ENCODE data around the gene NRXN3.

The NRXN3 gene

DNA sequence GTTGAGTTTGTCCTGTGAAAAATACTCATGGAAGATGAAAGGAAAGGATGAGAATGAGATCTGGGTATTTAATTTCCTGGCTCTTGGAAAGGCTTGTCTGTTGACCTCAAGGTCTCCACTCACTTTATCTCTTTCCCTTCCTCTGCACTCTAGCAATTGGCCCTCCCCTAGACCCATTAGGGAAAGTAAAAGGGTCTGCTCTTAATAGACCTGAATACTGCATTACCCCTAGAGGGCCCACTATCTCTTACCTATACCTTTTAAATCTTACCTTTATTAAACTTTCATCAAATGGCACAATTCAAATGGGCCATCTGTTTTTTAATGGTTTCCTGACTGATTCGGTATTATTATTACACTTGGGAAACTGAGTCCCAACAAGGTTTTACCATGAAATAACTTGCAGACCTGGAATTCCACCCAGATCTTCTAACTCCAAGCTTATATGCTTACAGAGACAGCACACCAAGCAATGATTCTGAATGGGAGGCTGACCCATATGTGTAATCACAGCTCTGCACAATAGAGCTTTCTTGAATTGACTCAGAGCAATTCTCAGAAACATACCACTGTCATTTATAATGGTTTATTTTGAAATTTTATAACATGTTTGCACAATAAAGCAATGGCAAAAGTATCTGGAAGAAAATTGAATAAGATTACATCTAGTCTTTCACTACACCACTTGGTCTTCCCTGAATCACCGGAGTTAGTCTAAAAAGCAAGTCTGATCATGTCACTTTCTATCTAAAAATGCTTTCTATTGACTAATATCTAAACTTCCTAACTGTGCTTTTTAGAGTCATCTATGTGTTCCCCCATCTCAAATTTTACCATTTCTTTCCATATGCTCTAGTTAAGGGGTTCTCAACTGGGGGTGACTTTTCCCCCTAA is 618.5 kb downstream of the NRXN3 start:
- Histone ChIP-seq H3K4me1 (ENCODE audit: control insufficient read depth, insufficient read depth, low read length) (no peaks in the 10 kb centered on the region), H3K36me3 (ENCODE audit: control insufficient read depth, insufficient read depth, low read length) (no peaks in the 10 kb centered on the region), H3K4me3 (ENCODE audit: insufficient read depth, low read depth, low read length) (no peak overlapping the region), H3K9me3 (ENCODE audit: control insufficient read depth, low read length) (no peaks in the 10 kb centered on the region), H3K27ac (ENCODE audit: insufficient read depth, low read depth, low read length, poor library complexity, severe bottlenecking) (no peak overlapping the region), H3K27me3 (ENCODE audit: control insufficient read depth, insufficient read depth, low read length, poor library complexity, severe bottlenecking) (no peaks in the 10 kb centered on the region)
- WGBS, 2 experiments: 97 to 100% methylated on average over 2 of the region's 2 CpGs

DNA sequence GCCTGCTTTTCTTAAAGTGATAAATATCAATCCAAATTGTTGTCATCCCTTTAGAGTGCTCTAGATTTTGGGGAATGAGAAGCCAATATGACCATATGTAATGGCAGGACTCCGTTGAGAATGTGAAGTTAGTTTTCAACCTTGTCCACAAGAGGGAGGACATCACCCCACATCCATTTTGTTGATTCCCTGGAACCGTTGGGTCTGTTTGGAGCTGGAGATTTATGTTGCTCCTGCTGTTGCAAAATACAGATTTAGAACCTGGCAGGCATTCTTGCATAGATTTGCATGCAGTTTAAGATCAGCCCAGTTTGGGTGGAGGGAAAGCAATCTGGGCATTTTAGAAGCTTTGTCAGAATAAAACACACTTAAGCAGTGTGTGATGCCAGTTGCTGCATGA is 620.1 kb downstream of the NRXN3 start:
- Histone ChIP-seq H3K36me3 (ENCODE audit: control insufficient read depth, insufficient read depth, low read length) (no peaks in the 10 kb centered on the region), H3K4me1 (ENCODE audit: control insufficient read depth, insufficient read depth, low read length) (no peaks in the 10 kb centered on the region), H3K27ac (ENCODE audit: insufficient read depth, low read depth, low read length, poor library complexity, severe bottlenecking) (no peak overlapping the region), H3K27me3 (ENCODE audit: control insufficient read depth, insufficient read depth, low read length, poor library complexity, severe bottlenecking) (no peaks in the 10 kb centered on the region), H3K4me3 (ENCODE audit: insufficient read depth, low read depth, low read length) (no peak overlapping the region), H3K9me3 (ENCODE audit: control insufficient read depth, low read length) (no peaks in the 10 kb centered on the region)
- 30 to 43% methylated on average over 2 of the region's 2 CpGs for WGBS, 2 experiments

DNA sequence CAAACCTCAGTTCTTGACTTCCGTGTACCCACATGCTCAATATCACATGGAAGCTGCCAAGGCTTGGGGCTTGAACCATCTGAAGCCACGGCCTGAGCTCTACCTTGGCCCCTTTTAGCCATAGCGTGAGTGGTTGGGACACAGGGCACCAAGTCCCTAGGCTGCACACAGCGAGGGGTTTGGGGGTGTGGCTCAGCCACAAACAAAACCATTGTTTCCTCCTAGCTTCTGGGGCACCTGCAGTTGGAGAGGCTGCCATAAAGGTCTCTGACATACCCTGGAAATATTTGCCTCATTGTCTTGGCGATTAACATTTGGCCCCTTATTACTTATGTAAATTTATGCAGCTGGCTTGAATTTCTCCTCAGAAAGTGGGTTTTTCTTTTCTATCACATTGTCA is 628.6 kb downstream of the NRXN3 start:
- Histone ChIP-seq H3K4me1 (ENCODE audit: control insufficient read depth, insufficient read depth, low read length) (no peaks in the 10 kb centered on the region), H3K9me3 (ENCODE audit: control insufficient read depth, low read length) (no peaks in the 10 kb centered on the region), H3K4me3 (ENCODE audit: insufficient read depth, low read depth, low read length) (no peak overlapping the region), H3K36me3 (ENCODE audit: control insufficient read depth, insufficient read depth, low read length) (no peaks in the 10 kb centered on the region), H3K27ac (ENCODE audit: insufficient read depth, low read depth, low read length, poor library complexity, severe bottlenecking) (no peak overlapping the region), H3K27me3 (ENCODE audit: control insufficient read depth, insufficient read depth, low read length, poor library complexity, severe bottlenecking) (no peaks in the 10 kb centered on the region)
- 76 to 94% methylated on average over 4 to 5 of the region's 5 CpGs for WGBS, 2 experiments

DNA sequence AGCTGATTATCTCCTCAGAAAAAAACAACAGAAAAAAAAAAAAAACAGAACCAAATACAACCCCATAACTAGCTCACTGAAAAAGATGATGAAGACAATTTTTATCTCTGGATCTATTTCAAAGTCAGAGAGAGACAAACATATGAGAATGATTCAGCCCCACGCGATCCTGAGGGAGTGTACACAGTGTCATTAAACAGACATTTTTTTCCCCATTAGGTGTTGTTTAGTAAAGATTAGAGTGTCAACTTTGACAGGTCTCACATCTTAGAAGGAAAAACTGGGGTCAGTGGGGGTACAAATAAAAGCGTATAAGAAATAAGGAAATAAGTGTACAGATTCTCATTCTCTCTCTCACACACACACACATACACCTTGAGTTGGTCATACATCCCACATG is 635.4 kb downstream of the NRXN3 start:
- H3K27me3 ChIP-seq (ENCODE audit: control insufficient read depth, insufficient read depth, low read length, poor library complexity, severe bottlenecking): no peaks in the 10 kb centered on the region
- no peaks in the 10 kb centered on the region for H3K9me3 ChIP-seq (ENCODE audit: control insufficient read depth, low read length)
- H3K4me3 ChIP-seq (ENCODE audit: insufficient read depth, low read depth, low read length): no peak overlapping the region
- H3K27ac ChIP-seq (ENCODE audit: insufficient read depth, low read depth, low read length, poor library complexity, severe bottlenecking): no peak overlapping the region
- no peaks in the 10 kb centered on the region for H3K36me3 ChIP-seq (ENCODE audit: control insufficient read depth, insufficient read depth, low read length)
- no peaks in the 10 kb centered on the region for H3K4me1 ChIP-seq (ENCODE audit: control insufficient read depth, insufficient read depth, low read length)
- 89 to 100% methylated on average over 1 of the region's 3 CpGs for WGBS, 2 experiments

DNA sequence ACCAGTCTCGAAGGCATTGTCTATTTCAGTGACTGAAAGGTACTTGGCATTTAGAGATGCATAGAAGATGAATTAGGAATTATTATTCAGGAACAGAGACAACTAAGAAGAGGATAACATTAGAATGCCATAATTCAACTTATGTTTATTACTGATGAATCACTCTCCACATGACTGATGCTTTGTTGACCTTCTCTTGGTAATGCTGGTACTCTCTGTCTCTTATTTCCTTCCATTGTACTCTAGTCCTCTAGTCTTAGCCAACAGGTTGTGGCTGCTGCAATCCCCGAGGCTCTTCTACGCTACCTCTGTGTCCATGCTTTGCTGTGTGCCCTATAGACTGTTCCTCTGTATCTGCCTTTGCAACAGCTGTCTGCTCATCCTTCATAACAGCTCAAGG is 652.9 kb downstream of the NRXN3 start:
- Histone ChIP-seq H3K36me3 (ENCODE audit: control insufficient read depth, insufficient read depth, low read length) (no peaks in the 10 kb centered on the region), H3K27ac (ENCODE audit: insufficient read depth, low read depth, low read length, poor library complexity, severe bottlenecking) (no peak overlapping the region), H3K4me3 (ENCODE audit: insufficient read depth, low read depth, low read length) (no peak overlapping the region), H3K27me3 (ENCODE audit: control insufficient read depth, insufficient read depth, low read length, poor library complexity, severe bottlenecking) (no peaks in the 10 kb centered on the region), H3K9me3 (ENCODE audit: control insufficient read depth, low read length) (no peaks in the 10 kb centered on the region), H3K4me1 (ENCODE audit: control insufficient read depth, insufficient read depth, low read length) (no peaks in the 10 kb centered on the region)
- 97% methylated on average over 3 of the region's 3 CpGs for WGBS, 2 experiments

DNA sequence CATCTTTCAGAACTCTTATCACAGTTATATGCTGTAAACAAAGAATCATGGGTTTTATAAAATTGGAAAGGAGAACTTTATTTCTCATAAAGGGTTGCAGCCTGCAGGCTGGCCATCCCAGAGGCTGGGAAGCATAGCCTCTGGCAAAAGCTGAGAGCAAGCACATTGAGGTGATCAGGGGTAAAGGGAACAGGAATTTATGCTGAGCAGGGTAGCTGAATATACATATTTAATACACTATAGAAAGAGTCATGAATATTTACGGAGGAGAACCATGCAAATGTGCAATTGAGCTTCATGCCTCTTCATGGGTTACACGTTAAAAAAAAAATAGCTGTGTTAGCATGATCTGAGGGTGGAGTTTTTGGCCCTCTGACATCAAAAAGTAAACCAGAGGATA is 653.3 kb downstream of the NRXN3 start:
- WGBS, 2 experiments: 89 to 96% methylated on average over 2 of the region's 2 CpGs

DNA sequence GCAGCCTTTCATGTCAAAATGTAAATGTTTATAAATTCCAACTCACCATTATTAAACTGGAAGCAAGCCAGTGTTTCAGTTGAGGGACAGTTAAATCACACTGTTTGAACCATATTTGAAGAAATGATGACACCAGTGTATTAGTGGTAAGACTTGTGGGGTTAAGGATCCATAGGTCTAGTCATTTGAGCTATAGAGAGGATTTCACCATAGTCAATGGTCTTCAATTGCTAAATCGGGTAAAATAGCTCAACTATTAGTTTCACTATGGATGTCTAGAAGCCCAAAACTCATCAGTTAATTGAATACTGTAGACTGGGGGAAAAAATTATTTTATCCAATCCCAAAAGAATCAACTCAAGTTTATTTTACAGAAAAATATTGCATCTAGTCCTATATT is 659.1 kb downstream of the NRXN3 start:
- no peaks in the 10 kb centered on the region for H3K4me1 ChIP-seq (ENCODE audit: control insufficient read depth, insufficient read depth, low read length)

More for the DNA sequence above, 653.3 kb downstream of the NRXN3 start:
- Histone ChIP-seq H3K27me3 (ENCODE audit: control insufficient read depth, insufficient read depth, low read length, poor library complexity, severe bottlenecking) (no peaks in the 10 kb centered on the region), H3K27ac (ENCODE audit: insufficient read depth, low read depth, low read length, poor library complexity, severe bottlenecking) (no peak overlapping the region), H3K9me3 (ENCODE audit: control insufficient read depth, low read length) (no peaks in the 10 kb centered on the region), H3K4me3 (ENCODE audit: insufficient read depth, low read depth, low read length) (no peak overlapping the region), H3K4me1 (ENCODE audit: control insufficient read depth, insufficient read depth, low read length) (no peaks in the 10 kb centered on the region), H3K36me3 (ENCODE audit: control insufficient read depth, insufficient read depth, low read length) (no peaks in the 10 kb centered on the region)

DNA sequence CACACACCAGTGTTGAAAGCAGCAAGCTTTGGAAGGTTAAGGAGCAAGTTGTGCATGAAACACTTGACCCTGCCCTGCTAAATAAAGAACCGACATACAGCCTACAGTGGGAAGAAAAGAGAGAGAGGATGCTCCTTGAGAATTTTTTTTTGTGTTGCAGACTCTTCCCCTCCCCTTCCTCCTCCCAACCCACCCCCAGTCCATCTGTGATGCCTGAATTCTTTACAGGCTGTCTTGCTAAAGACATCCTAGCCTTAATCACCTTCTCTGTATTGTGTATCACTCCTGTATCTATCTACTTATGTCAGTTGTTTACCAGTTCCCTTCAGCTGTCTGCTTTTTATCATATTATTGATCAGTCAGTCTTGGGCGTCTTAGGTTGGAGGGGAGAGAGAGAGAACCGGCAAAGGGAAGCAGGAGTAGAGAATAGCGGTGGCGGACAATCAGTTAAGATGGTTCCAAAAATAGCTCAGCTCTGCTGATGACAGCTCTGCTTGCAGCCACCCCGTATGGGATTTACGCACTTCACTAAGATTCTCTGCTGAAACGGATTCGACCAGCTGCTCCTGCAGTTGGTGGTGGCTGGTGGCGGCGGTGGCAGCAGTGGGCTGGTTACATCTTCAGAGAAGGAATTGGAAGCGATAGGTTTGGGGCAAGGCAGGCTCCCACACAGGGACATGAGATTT is 664.7 kb downstream of the NRXN3 start:
- WGBS, 2 experiments: 93% methylated on average over 12 of the region's 12 CpGs
- Histone ChIP-seq H3K27ac (ENCODE audit: insufficient read depth, low read depth, low read length, poor library complexity, severe bottlenecking) (no peak overlapping the region), H3K27me3 (ENCODE audit: control insufficient read depth, insufficient read depth, low read length, poor library complexity, severe bottlenecking) (no peaks in the 10 kb centered on the region), H3K4me1 (ENCODE audit: control insufficient read depth, insufficient read depth, low read length) (no peaks in the 10 kb centered on the region), H3K9me3 (ENCODE audit: control insufficient read depth, low read length) (no peaks in the 10 kb centered on the region), H3K4me3 (ENCODE audit: insufficient read depth, low read depth, low read length) (no peak overlapping the region), H3K36me3 (ENCODE audit: control insufficient read depth, insufficient read depth, low read length) (no peaks in the 10 kb centered on the region)

More for the DNA sequence above, 659.1 kb downstream of the NRXN3 start:
- 85 to 100% methylated on average over 1 of the region's 1 CpG for WGBS, 2 experiments
- no peaks in the 10 kb centered on the region for H3K27me3 ChIP-seq (ENCODE audit: control insufficient read depth, insufficient read depth, low read length, poor library complexity, severe bottlenecking)
- H3K27ac ChIP-seq (ENCODE audit: insufficient read depth, low read depth, low read length, poor library complexity, severe bottlenecking): no peak overlapping the region
- H3K9me3 ChIP-seq (ENCODE audit: control insufficient read depth, low read length): no peaks in the 10 kb centered on the region
- no peaks in the 10 kb centered on the region for H3K36me3 ChIP-seq (ENCODE audit: control insufficient read depth, insufficient read depth, low read length)
- no peak overlapping the region for H3K4me3 ChIP-seq (ENCODE audit: insufficient read depth, low read depth, low read length)

DNA sequence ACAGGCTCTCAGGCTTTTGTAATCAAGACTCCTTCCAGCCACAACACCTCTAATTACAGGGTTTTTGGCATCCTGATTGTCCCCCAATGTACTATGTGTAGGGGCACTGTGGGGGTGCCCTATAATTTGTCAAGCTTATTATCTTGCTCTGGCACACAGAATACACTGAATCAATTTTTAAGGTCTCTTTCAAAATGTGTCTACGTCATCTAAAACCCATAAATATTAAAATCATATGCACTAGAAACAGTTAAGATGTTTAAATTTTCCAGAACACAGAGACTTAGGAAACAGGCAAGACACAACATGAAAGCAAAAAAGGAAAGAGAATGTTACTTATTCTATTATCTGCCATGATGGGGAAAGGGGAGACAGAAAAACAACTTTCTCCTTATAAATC is 665.7 kb downstream of the NRXN3 start:
- Histone ChIP-seq H3K36me3 (ENCODE audit: control insufficient read depth, insufficient read depth, low read length) (no peaks in the 10 kb centered on the region), H3K9me3 (ENCODE audit: control insufficient read depth, low read length) (no peaks in the 10 kb centered on the region), H3K4me1 (ENCODE audit: control insufficient read depth, insufficient read depth, low read length) (no peaks in the 10 kb centered on the region), H3K27me3 (ENCODE audit: control insufficient read depth, insufficient read depth, low read length, poor library complexity, severe bottlenecking) (no peaks in the 10 kb centered on the region), H3K27ac (ENCODE audit: insufficient read depth, low read depth, low read length, poor library complexity, severe bottlenecking) (no peak overlapping the region), H3K4me3 (ENCODE audit: insufficient read depth, low read depth, low read length) (no peak overlapping the region)
- whole genome bisulfite sequencing, 2 experiments: 100% methylated on average over 1 of the region's 1 CpG

DNA sequence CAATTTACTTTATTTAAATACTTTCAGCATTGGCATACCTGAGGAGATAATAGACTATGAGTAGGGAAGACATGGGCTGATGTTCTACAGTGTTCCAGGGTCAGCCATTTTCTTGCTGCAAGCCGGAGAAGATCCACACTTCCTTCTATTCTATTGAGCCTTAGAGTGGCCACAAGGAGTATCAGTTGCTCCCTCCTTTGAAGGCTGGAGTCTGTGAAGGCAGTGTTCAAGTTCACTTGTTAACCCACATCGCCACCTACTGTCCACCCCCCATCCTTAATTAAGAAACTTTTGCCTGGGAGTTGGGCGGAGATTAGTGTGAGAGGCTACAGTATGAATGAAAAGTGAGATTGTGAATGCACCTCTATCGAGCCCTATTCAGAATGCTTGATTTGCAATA is 666.6 kb downstream of the NRXN3 start:
- WGBS, 2 experiments: 19 to 25% methylated on average over 1 to 2 of the region's 4 CpGs
- Histone ChIP-seq H3K4me3 (ENCODE audit: insufficient read depth, low read depth, low read length) (no peak overlapping the region), H3K36me3 (ENCODE audit: control insufficient read depth, insufficient read depth, low read length) (no peaks in the 10 kb centered on the region), H3K4me1 (ENCODE audit: control insufficient read depth, insufficient read depth, low read length) (no peaks in the 10 kb centered on the region), H3K27ac (ENCODE audit: insufficient read depth, low read depth, low read length, poor library complexity, severe bottlenecking) (no peak overlapping the region), H3K9me3 (ENCODE audit: control insufficient read depth, low read length) (no peaks in the 10 kb centered on the region), H3K27me3 (ENCODE audit: control insufficient read depth, insufficient read depth, low read length, poor library complexity, severe bottlenecking) (no peaks in the 10 kb centered on the region)
